Hematopoietic multipotent progenitor cell (in vitro differentiated cells): ENCODE results near the gene SLAMF7. TPM values are rescaled to one million over a fixed set of nuclear protein-coding genes. Genes with fewer than 3 reads are reported as not detected.

Experiments used
- DNase-seq, 3 donors: peaks; one replicate each; pipeline ENCODE4 v3.0.0-alpha.2; 2011 to 2015; ENCODE audit warnings: low read depth in 2 of 3, low spot score in 2 of 3
- total RNA-seq: library from RNA; depleted of rRNA; stranded (reverse); fragments of >200 nt; gene quantifications from one replicate; pipeline ENCODE4 v1.2.3, GENCODE V29; 2012

Gene SLAMF7
- total RNA-seq, 1 donor, result 0.27 TPM

DNA sequence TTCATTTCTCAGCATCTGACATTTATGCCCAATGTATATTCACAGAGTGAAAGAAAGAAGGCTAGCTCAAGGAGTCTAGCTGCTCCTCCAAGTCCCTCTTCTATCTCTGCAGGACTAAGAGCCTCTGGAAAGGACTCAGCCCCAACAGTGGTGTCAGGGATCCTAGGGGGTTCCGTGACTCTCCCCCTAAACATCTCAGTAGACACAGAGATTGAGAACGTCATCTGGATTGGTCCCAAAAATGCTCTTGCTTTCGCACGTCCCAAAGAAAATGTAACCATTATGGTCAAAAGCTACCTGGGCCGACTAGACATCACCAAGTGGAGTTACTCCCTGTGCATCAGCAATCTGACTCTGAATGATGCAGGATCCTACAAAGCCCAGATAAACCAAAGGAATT is 60.6 kb downstream of the SLAMF7 start:
- no peak for DNase-seq

DNA sequence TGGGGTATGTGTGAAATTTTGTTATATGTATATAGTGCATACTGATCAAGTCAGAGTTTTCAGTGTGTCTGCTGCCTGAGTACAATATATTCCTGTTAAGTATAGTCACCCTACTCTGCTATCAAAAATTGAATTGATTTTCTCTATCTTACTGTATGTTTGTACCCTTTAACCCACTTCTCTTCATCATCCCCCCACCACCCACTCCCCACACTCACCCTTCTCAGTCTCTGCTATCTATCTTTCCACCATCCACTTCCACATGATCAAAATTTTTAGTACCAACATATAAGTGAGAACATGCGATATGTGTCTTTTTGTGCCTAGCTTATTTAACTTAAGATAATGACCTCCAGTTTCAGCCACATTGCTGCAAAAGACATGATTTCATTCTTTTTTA is 61.1 kb downstream of the SLAMF7 start:
- DNase-seq, result no peak

DNA sequence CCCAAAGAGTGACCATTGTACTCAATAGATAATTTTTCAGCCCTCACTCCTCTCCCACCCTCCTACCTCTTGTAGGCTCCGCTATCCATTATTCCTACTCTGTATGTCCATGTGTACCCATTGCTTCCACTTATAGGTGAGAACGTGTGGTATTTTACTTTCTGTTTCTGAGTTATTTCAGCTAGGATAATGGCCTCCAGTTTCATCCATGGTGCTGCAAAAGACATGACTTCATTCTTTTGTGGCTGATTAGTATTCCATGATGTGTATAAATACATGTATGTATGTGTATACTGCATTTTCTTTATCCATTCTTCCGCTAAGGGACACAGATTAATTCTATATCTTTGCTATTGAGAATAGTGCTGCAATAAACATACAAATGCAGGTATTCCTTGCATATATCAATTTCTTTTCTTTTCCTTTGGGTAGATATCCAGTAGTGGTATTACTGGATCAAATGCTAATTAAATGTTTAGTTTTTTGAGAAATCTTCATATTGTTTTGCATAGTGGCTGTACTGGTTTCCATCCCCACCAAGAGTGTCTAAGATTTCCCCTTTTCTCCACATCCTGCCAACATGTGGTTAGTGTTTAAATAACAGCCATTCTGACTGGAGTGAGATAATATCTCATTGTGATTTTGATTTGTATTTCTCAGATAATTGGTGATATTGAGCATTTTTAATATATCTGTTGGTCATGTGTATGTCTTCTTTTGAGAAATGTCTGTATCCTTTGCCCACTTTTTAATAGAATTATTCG is 61.8 kb downstream of the SLAMF7 start:
- peak in 1 of 3 donors; percentile 58 for DNase-seq

DNA sequence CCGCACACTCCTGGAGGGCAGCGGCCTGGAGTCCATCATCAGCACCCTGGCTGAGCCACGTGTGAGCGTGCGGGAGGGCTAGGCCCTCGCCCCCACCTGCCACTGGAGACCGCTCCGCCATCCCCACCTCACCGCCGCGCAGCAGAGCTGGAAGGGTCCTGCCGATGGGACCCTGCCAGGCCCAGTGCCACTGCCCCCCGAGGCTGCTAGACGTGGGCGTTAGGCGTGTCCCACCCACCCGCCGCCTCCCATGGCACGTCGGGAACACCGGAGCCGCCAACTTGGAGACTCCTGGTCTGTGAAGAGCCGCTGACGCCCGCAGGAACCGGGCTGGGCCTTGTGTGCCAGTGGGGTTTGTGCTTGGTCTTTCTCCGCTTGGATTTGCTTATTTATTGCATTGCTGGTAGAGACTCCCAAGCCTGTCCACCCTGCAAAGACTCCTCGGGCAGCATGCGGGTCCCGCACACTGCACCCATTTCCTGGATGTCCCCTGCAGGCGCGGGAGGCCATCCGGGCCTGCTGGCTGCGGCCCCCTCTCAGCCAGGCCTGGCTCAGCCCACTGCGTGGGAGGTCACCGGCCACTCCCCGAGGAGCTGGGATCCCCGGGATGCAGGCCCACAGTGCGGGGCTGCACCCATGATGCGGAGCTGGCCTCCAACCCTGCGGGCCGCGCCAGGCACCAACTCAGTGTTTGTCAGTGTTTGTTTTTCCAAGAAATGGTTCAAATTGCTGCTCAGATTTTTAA is 63.0 kb downstream of the SLAMF7 start:
- no peak for DNase-seq

Other genes starting within 250 kb of the SLAMF7 start
- gene SLAMF6, start 216.0 kb upstream of the SLAMF7 start, total RNA-seq, result 0.54 TPM
- 24.2 TPM for gene CD84, start 159.8 kb upstream of the SLAMF7 start, total RNA-seq
- gene SLAMF1, start 92.2 kb upstream of the SLAMF7 start, total RNA-seq, result under 0.01 TPM
- 18.0 TPM for gene CD48, start 27.4 kb upstream of the SLAMF7 start, total RNA-seq
- 1.3 TPM for gene LY9, start 56.9 kb downstream of the SLAMF7 start, total RNA-seq
- 35.5 TPM for gene CD244, start 123.6 kb downstream of the SLAMF7 start, total RNA-seq
- not detected for gene ITLN1, start 145.9 kb downstream of the SLAMF7 start, total RNA-seq
- gene ITLN2, start 215.6 kb downstream of the SLAMF7 start, total RNA-seq, result not detected